MG63 (cell line): ENCODE measurements around the gene FITM1. TPM values are rescaled to one million over a fixed set of nuclear protein-coding genes. Genes with fewer than 3 reads are reported as not detected.
A peak's percentile ranks its signal among the peaks of the same experiment; 100 is the strongest.

Experiments
- DNase-seq: peaks from one replicate; pipeline ENCODE4 v3.0.0-alpha.2; 2020
- H3K27me3 ChIP-seq: fragments of 250-450 bp; sonication (Bioruptor Pico); 2 replicates; pipeline ENCODE4 v1.5.1; 2020; ENCODE audit warnings: mild to moderate bottlenecking, moderate library complexity
- H3K36me3 ChIP-seq: fragments of 250-450 bp; sonication (Bioruptor Pico); 2 replicates; pipeline ENCODE4 v1.5.1; 2020; ENCODE audit warnings: mild to moderate bottlenecking, moderate library complexity
- H3K4me3 ChIP-seq: fragments of 250-450 bp; sonication (Bioruptor Pico); 2 replicates; pipeline ENCODE4 v1.5.1; 2020; ENCODE audit warnings: mild to moderate bottlenecking, moderate library complexity
- H3K9me3 ChIP-seq: fragments of 250-450 bp; sonication (Bioruptor Pico); 2 replicates; pipeline ENCODE4 v1.5.1; 2020; ENCODE audit warnings: mild to moderate bottlenecking, moderate library complexity
- total RNA-seq: library from RNA; depleted of rRNA; stranded (reverse); fragments of >200 nt; shearing (Covaris generic); gene quantifications from 2 replicates; pipeline ENCODE4 v1.2.3, GENCODE V29; 2014; ENCODE audit warnings: low replicate concordance; rRNA removed

FITM1 gene
- total RNA-seq, 1 experiment from 2014 or later: 0.79 TPM

- no peak overlapping the region for H3K4me3 ChIP-seq
- no peaks in the 10 kb centered on the region for H3K27me3 ChIP-seq
- peak; percentile 21 for DNase-seq
- no peaks in the 10 kb centered on the region for H3K9me3 ChIP-seq
- peaks cover 18% of the 10 kb centered on the region for H3K36me3 ChIP-seq
These were observed 49.7 kb downstream of the FITM1 start for GRCh38 chr14:24179961-24180796.

GRCh38 chr14:24181371-24182077 lies 51.1 kb downstream of the FITM1 start:
- no peak for DNase-seq

More at GRCh38 chr14:24181371-24182077, 51.1 kb downstream of the FITM1 start:
- Histone ChIP-seq H3K36me3 (peaks cover 29% of the 10 kb centered on the region), H3K27me3 (no peaks in the 10 kb centered on the region), H3K9me3 (no peaks in the 10 kb centered on the region), H3K4me3 (no peak overlapping the region)

Other genes with a start within 250 kb of the FITM1 start
- 32.4 and 35.9 TPM in 2 replicates for gene DHRS4, start 176.9 kb upstream of the FITM1 start, total RNA-seq
- 2.0 and 13.5 TPM in 2 replicates for gene DHRS4L2, start 141.7 kb upstream of the FITM1 start, total RNA-seq
- not detected in 2 replicates for gene CARMIL3, start 78.7 kb upstream of the FITM1 start, total RNA-seq
- gene CPNE6, start 59.1 kb upstream of the FITM1 start, total RNA-seq: not detected in 2 replicates
- gene PCK2, start 36.3 kb upstream of the FITM1 start, total RNA-seq: 6.7 and 27.5 TPM in 2 replicates
- 22.7 and 64.7 TPM in 2 replicates for gene DCAF11, start 15.9 kb upstream of the FITM1 start, total RNA-seq
- 1.9 and 4.9 TPM in 2 replicates for gene NRL, start 15.7 kb upstream of the FITM1 start, total RNA-seq
- 37.5 and 39.3 TPM in 2 replicates for gene PSME1, start 5.5 kb downstream of the FITM1 start, total RNA-seq
- 7.2 and 15.7 TPM in 2 replicates for gene EMC9, start 10.9 kb downstream of the FITM1 start, total RNA-seq
- gene PSME2, start 16.0 kb downstream of the FITM1 start, total RNA-seq: 84.9 and 111 TPM in 2 replicates
- 39.6 and 52.1 TPM in 2 replicates for gene RNF31, start 16.8 kb downstream of the FITM1 start, total RNA-seq
- 15.8 and 26.4 TPM in 2 replicates for gene IRF9, start 30.6 kb downstream of the FITM1 start, total RNA-seq
- 0.66 and 2.1 TPM in 2 replicates for gene REC8, start 41.4 kb downstream of the FITM1 start, total RNA-seq
- 41.0 and 60.5 TPM in 2 replicates for gene IPO4, start 58.2 kb downstream of the FITM1 start, total RNA-seq
- gene TM9SF1, start 64.8 kb downstream of the FITM1 start, total RNA-seq: 25.2 and 39.3 TPM in 2 replicates
- gene TSSK4, start 75.0 kb downstream of the FITM1 start, total RNA-seq: not detected in 2 replicates
- gene CHMP4A, start 82.8 kb downstream of the FITM1 start, total RNA-seq: 20.0 and 75.5 TPM in 2 replicates
- 2.5 and 4.5 TPM in 2 replicates for gene MDP1, start 85.4 kb downstream of the FITM1 start, total RNA-seq
- 138 and 173 TPM in 2 replicates for gene NEDD8, start 101.7 kb downstream of the FITM1 start, total RNA-seq
- 54.0 and 60.9 TPM in 2 replicates for gene GMPR2, start 102.3 kb downstream of the FITM1 start, total RNA-seq
- 23.6 and 36.7 TPM in 2 replicates for gene TINF2, start 112.0 kb downstream of the FITM1 start, total RNA-seq
- gene TGM1, start 132.5 kb downstream of the FITM1 start, total RNA-seq: 0.86 and 2.0 TPM in 2 replicates
- gene RABGGTA, start 140.9 kb downstream of the FITM1 start, total RNA-seq: 1.7 and 2.6 TPM in 2 replicates
- 1.5 and 2.5 TPM in 2 replicates for gene DHRS1, start 169.1 kb downstream of the FITM1 start, total RNA-seq
- 6.6 and 10.6 TPM in 2 replicates for gene NOP9, start 169.2 kb downstream of the FITM1 start, total RNA-seq
- not detected in 2 replicates for gene CIDEB, start 177.3 kb downstream of the FITM1 start, total RNA-seq
- gene LTB4R2, start 179.5 kb downstream of the FITM1 start, total RNA-seq: 0.59 and 0.82 TPM in 2 replicates
- gene LTB4R, start 180.8 kb downstream of the FITM1 start, total RNA-seq: 1.4 and 1.5 TPM in 2 replicates
- gene ADCY4, start 204.4 kb downstream of the FITM1 start, total RNA-seq: not detected in 2 replicates
- gene RIPK3, start 209.3 kb downstream of the FITM1 start, total RNA-seq: not detected in 2 replicates
- 4.9 and 14.5 TPM in 2 replicates for gene NFATC4, start 237.5 kb downstream of the FITM1 start, total RNA-seq